Gastroesophageal sphincter (tissue), 3 donors: ENCODE measurements around the gene BTRC.

Experiments used
- POLR2A ChIP-seq, 2 donors: fragments of 450-650 bp; IDR thresholded peaks; one replicate each; pipeline ENCODE4 v1.6.1; 2017; ENCODE audit warnings: antibody characterized with exemption in 2 of 2, mild to moderate bottlenecking in 2 of 2, moderate library complexity in 1 of 2
- TF ChIP-seq, protein P1 (sequence below), 4 experiments: fragments of 200-600 bp in 2 of 4; fragments of 450-650 bp in 2 of 4; sonication (generic) in 1 of 4; IDR thresholded peaks; one replicate each; pipeline ENCODE4 v1.5.1; 2017 to 2019; ENCODE audit warnings: antibody characterized with exemption in 4 of 4, mild to moderate bottlenecking in 2 of 4, moderate library complexity in 2 of 4

DNA sequence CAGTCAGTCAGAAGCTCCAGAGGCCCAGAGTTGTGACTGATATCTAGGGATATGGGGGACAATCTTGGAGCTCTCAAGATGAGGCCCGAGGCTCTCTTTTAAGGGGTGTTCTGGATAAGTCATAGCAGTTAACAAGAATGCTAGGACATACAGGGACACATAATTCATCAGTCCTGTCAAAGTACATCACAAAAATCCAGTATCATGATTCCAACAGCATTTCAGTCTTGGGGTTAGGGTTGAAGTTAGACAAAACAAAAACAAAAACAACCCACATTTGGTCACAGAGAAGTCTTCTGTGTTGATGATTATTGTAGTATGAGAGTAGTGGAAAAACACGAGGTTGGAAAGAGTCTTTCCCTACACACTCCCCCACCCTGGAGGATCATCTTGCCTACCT is 39.4 kb downstream of the BTRC start:
- TF ChIP-seq POLR2A (IDR thresholded peaks at IDR 0.05) = no peak
- TF ChIP-seq, protein P1, sequence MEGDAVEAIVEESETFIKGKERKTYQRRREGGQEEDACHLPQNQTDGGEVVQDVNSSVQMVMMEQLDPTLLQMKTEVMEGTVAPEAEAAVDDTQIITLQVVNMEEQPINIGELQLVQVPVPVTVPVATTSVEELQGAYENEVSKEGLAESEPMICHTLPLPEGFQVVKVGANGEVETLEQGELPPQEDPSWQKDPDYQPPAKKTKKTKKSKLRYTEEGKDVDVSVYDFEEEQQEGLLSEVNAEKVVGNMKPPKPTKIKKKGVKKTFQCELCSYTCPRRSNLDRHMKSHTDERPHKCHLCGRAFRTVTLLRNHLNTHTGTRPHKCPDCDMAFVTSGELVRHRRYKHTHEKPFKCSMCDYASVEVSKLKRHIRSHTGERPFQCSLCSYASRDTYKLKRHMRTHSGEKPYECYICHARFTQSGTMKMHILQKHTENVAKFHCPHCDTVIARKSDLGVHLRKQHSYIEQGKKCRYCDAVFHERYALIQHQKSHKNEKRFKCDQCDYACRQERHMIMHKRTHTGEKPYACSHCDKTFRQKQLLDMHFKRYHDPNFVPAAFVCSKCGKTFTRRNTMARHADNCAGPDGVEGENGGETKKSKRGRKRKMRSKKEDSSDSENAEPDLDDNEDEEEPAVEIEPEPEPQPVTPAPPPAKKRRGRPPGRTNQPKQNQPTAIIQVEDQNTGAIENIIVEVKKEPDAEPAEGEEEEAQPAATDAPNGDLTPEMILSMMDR (IDR thresholded peaks at IDR 0.05) = no peak
